ENCODE results near the gene PPFIBP1.
"Not testable (repeated sequence)": the region's sequence is repeated elsewhere in the genome, so short reads cannot be mapped to it uniquely, and the experiment has no call there.

PPFIBP1 gene

GRCh38 chr12:27624586-27624985, 100.6 kb downstream of the PPFIBP1 start:
- DNase-seq, result no peak

DNA sequence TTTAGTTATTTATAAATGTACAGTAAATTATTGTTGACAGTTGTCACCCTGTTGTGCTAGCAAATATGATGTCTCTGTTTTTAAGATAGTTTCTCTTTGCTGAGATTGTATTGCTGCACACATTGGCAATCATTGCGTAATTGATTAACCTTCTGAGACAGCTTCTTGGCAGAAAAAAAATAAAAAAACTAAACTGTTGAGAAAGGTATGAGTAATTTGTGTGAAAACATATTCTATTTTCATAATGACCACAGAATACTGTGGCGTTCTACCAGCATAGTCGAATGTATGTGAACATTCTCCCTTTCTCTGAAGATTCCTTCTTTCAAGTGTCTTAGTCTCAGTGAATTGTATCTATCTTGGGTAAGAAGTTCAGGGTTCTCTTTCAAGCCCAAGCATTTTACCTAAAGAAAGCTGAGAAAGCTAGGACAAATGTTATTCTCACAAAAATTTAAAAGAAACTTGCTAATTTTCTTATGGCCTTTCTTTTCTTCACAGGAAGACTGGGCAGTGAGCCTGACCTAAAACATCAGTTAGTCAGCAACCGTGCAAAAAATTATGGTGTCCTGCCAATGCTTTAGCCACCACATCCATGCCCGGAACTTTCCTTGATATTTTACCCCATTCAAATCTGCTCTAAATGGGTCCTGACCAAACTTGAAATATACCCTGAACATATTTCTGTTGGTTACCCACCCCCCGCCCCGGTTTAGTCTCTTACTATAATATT, 103.3 kb downstream of the PPFIBP1 start:
- DNase-seq, result no peak

- DNase-seq, result not testable (repeated sequence)
These were observed 104.0 kb downstream of the PPFIBP1 start for GRCh38 chr12:27627853-27628469.

- not testable (repeated sequence) for DNase-seq
These were observed 106.2 kb downstream of the PPFIBP1 start for GRCh38 chr12:27630219-27630618.

DNA sequence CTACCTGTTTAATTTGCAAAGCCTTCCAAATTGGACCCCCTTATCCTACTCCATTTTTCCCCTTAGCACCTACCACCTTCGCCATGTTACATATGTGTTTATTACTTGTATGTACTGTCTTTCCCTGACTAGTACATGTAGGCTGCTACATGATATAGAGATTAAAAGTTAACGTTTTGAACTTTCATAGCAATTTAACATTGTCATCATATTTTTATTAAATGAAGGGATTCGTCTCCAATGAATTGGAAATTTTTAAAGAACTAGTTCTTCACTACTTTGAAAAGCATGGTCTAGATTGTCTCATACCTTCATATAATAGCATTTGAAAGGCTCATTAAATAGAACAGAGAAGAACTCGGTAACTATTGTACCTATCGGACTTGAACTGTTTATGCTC, 107.4 kb downstream of the PPFIBP1 start:
- DNase-seq, result no peak

GRCh38 chr12:27631813-27632491, 107.9 kb downstream of the PPFIBP1 start:
- no peak for DNase-seq

- DNase-seq, result peak in 2 of 51 donors; percentile 4 to 33
These were observed 111.5 kb downstream of the PPFIBP1 start for GRCh38 chr12:27635349-27635972.

GRCh38 chr12:27636569-27636968, 112.6 kb downstream of the PPFIBP1 start:
- DNase-seq, result not testable (repeated sequence)

GRCh38 chr12:27637524-27637923, 113.5 kb downstream of the PPFIBP1 start:
- no peak for DNase-seq

DNA sequence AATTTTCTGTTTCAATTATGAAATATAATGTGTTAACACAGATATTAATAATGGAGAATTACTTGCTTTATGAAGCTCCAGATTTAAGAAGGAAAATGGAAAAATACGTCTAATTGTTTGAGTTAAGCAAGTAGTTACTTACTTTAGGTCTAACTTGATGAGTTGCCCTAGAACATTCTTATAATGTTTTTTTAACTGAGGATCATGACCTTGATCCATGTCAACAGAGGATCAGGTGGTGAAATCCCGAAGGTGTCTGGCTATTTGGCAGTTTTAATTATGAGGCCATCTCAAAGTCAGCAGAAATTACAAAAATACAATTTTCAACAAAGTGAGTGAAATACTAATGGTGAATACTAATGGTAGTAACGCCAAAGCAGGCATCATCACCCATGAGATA, 115.3 kb downstream of the PPFIBP1 start:
- DNase-seq, result no peak

DNA sequence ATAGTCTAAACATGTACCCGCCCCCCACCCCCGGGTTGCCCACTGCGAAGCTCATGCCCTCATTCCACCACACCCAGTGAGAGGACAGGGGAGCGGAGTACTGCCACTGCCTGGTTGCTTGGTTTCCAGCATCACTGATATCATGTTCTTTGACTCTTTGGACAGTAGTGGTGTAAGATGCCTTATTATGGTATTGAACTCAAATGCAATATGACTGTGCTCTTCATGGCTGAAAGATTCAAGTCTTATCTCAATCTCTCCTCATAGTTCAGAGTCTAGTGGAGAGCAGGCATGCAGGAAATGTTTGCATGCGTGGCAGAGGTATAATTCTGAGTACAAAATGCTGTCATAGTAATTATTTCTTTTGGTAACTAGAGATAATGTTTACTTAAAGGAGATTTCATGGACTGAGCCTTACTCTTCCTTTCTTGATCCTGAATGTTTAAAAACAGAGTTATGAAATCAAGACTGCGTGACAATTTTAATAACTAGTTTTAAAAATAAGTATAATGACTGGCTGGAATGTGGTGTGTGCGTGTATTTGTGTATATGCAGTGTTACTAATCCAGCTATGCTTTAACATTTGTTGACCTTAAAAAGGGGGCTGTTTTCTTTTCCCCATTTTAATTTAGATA, 116.7 kb downstream of the PPFIBP1 start:
- DNase-seq, result not testable (repeated sequence)

GRCh38 chr12:27642361-27642760, 118.4 kb downstream of the PPFIBP1 start:
- DNase-seq, result not testable (repeated sequence)

DNA sequence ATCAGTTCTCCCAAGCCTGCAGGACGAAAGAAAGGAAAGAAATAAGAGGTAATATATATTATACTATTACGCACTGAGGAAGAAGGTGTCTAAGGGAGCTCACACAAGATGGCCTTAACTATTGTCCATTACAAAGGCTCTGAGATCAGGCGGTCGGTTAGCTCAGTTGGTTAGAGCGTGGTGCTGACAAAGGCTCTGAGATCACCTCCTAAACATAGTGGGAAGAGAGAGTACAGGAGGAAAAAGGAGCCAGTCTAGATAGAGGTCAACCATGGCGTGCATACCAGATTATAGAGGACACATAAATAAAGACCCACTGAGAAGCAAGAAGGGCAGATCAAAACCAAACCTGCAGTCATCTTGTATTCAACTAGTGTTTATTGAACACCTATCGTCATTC, 118.9 kb downstream of the PPFIBP1 start:
- DNase-seq, result not testable (repeated sequence)

- DNase-seq, result no peak
These were observed 120.3 kb downstream of the PPFIBP1 start for GRCh38 chr12:27644158-27644845.

DNA sequence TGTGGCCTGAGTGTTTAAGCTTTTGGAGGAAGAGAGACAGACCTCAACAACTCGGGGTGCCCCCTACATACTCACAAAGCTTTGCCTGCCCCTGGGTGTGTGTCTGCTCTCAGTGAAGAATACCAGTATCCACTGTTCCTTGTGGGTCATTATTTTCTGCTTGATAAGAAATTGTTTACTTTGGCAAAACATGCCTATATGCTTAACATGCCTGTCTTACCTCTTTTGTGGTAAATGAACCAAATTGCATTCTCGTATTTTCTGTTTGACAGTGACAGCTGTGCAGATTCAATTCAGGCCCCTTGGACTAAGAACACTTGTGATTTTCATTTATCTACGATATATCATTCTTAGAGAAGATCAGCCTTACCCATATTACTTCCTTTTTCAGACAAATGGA, 121.7 kb downstream of the PPFIBP1 start:
- no peak for DNase-seq

GRCh38 chr12:27646149-27646548, 122.1 kb downstream of the PPFIBP1 start:
- no peak for DNase-seq

GRCh38 chr12:27650011-27650410, 126.0 kb downstream of the PPFIBP1 start:
- no peak for DNase-seq

- DNase-seq, result no peak
These were observed 127.2 kb downstream of the PPFIBP1 start for GRCh38 chr12:27651201-27651600.

GRCh38 chr12:27652174-27652763, 128.3 kb downstream of the PPFIBP1 start:
- DNase-seq, result peak in 25 of 51 donors; percentile 0 to 77 (median 17)

DNA sequence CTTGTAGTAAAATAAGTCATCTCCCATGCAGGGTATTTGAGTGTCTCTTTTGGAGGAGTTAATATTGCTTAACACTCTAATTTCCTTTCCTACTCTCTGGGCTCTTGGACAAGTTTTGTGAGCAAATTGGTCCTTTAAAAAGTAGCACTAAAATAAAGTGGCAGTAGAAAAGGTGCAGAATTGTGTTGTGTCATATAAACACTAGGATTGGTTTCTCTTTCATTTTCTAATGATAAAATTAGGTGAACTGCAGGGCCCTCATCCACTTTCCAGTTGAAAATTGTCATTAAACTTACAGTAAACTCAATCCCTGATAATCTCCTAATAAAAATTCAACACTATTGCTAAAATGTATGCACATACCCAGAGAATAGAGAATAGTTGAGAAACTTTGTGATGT, 129.7 kb downstream of the PPFIBP1 start:
- no peak for DNase-seq

DNA sequence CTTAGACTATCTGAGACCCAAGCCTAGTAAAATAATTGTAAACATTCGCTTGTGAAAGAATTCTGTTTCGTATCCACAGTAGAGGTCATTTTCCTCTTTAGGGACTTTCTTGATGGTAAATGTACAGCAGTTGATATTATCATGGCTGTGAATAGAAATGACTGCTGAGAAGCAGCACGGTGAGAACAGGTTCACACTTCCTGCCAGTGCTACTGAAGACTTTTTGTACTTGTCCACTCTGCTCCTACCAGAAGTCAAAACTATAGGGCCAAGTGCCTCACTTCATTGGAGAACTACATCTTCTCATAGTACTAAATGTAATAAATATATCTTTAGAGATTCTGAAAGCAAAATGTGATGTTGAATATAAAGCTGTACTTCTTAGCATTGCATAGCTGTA, 131.5 kb downstream of the PPFIBP1 start:
- DNase-seq, result not testable (repeated sequence)

Data from hypothalamus (tissue), 51 donors.